HCT116 (cell line): ENCODE results near the gene UBE2E2. TPM values are rescaled to one million over a fixed set of nuclear protein-coding genes. Genes with fewer than 3 reads are reported as not detected.

Experiments
- ATAC-seq: fragments of 200-7000 bp; cut with Tn5 transposase; 2 replicates; pipeline ENCODE4 v1.9.1; 2020; ENCODE audit warnings: mild to moderate bottlenecking, moderate library complexity
- BruUV-seq: library from RNA; stranded (reverse); fragments of 400-500 nt; replicated peaks from 2 replicates; lab custom pipeline; 2021; lab: Mats Ljungman, UMichigan
- CTCF ChIA-PET: fragments of 300-600 bp; sonication (Branson Sonifier 250); formaldehyde crosslinking; loops from one replicate; lab custom pipeline; 2021; ENCODE audit warnings: antibody characterized with exemption; lab: Charles Lee
- POLR2A ChIA-PET: fragments of 300-600, 350-600 bp; sonication (Branson Sonifier 250); formaldehyde crosslinking; loops from one replicate; lab custom pipeline; 2021; ENCODE audit warnings: antibody characterized with exemption; lab: Charles Lee
- RAD21 ChIA-PET, 2 experiments: fragments of 300-600 bp; sonication (Branson Sonifier 250); formaldehyde crosslinking; loops; one replicate each; lab custom pipeline; 2023; ENCODE audit warnings: low total read pairs in 2 of 2; ENCODE audit not compliant: uncharacterized antibody in 2 of 2, unreplicated experiment in 2 of 2, low non-redundant PET in 1 of 2; lab: Charles Lee
- DNase-seq: peaks from one replicate; pipeline ENCODE4 v3.0.0-alpha.2; 2010; ENCODE audit warnings: low read depth, low spot score
- H2AFZ ChIP-seq: fragments of 200-600 bp; shearing (Covaris generic), sonication (generic); 2 replicates; pipeline ENCODE4 v1.6.1; 2017; ENCODE audit warnings: low read depth, mixed run types, mixed read lengths, antibody characterized with exemption, low read length; ENCODE audit not compliant: poor library complexity, severe bottlenecking
- H3K27ac ChIP-seq: 2 replicates; pipeline ENCODE4 v1.5.1; 2012; ENCODE audit warnings: low read depth, low read length
- H3K27me3 ChIP-seq: fragments of 200-600 bp; sonication (generic); 2 replicates; pipeline ENCODE4 v1.6.1; 2016; ENCODE audit warnings: mixed run types, low read length, mixed read lengths; ENCODE audit not compliant: insufficient read depth
- H3K36me3 ChIP-seq, 2 experiments: fragments of 200-500 bp in 1 of 2; fragments of 200-600 bp in 1 of 2; sonication (Bioruptor generic) in 1 of 2; sonication (generic) in 1 of 2; 2 replicates each; pipeline versions ENCODE4 v1.5.1 to v1.6.1; 2014 to 2016; ENCODE audit warnings: low read length in 2 of 2, inconsistent platforms in 1 of 2, mixed read lengths in 1 of 2, mixed run types in 1 of 2; ENCODE audit not compliant: insufficient read depth in 2 of 2, control insufficient read depth in 1 of 2
- H3K4me1 ChIP-seq, 2 experiments: fragments of 200-600 bp in 1 of 2; sonication (generic) in 1 of 2; 2 replicates each; pipeline versions ENCODE4 v1.5.1 to v1.6.1; 2012 to 2017; ENCODE audit warnings: low read length in 2 of 2, inconsistent platforms in 1 of 2, mild to moderate bottlenecking in 1 of 2, mixed read lengths in 1 of 2, mixed run types in 1 of 2, moderate library complexity in 1 of 2; ENCODE audit not compliant: insufficient read depth in 2 of 2, control insufficient read depth in 1 of 2
- H3K4me2 ChIP-seq: fragments of 200-600 bp; sonication (generic); 2 replicates; pipeline ENCODE4 v1.6.1; 2017; ENCODE audit warnings: mixed run types, low read length, mixed read lengths
- H3K4me3 ChIP-seq, 2 experiments: fragments of 200-600 bp in 1 of 2; sonication (generic) in 1 of 2; replicated peaks in 1 of 2; 2 replicates each; pipeline ENCODE4 v1.5.1; 2011 to 2016; ENCODE audit warnings: low read length in 2 of 2, control low read depth in 1 of 2, low read depth in 1 of 2, mild to moderate bottlenecking in 1 of 2, mixed read lengths in 1 of 2, mixed run types in 1 of 2
- H3K79me2 ChIP-seq: fragments of 200-600 bp; sonication (generic); 2 replicates; pipeline ENCODE4 v1.6.1; 2017; ENCODE audit warnings: mild to moderate bottlenecking, mixed run types, low read length, moderate library complexity, mixed read lengths; ENCODE audit not compliant: insufficient read depth
- H3K9ac ChIP-seq: fragments of 200-600 bp; sonication (generic); 2 replicates; pipeline ENCODE4 v1.6.1; 2016; ENCODE audit warnings: low read length, mixed read lengths
- H3K9me2 ChIP-seq: fragments of 200-600 bp; sonication (generic), shearing (Covaris generic); 2 replicates; pipeline ENCODE4 v1.6.1; 2017; ENCODE audit warnings: mixed run types, mild to moderate bottlenecking, moderate library complexity; ENCODE audit not compliant: insufficient read depth
- H3K9me3 ChIP-seq, 2 experiments: fragments of 200-500 bp in 1 of 2; fragments of 200-600 bp in 1 of 2; sonication (Bioruptor generic) in 1 of 2; sonication (generic) in 1 of 2; 2 replicates each; pipeline ENCODE4 v1.6.1; 2014 to 2017; ENCODE audit warnings: low read length in 2 of 2, mixed read lengths in 2 of 2, inconsistent platforms in 1 of 2, low read depth in 1 of 2, mild to moderate bottlenecking in 1 of 2, mixed run types in 1 of 2, moderate library complexity in 1 of 2; ENCODE audit not compliant: control insufficient read depth in 1 of 2, insufficient read depth in 1 of 2
- H4K20me1 ChIP-seq: fragments of 200-600 bp; sonication (generic), shearing (Covaris generic); 2 replicates; pipeline ENCODE4 v1.6.1; 2017; ENCODE audit warnings: mixed run types, mild to moderate bottlenecking, moderate library complexity; ENCODE audit not compliant: insufficient read depth
- CTCF ChIP-seq, 3 experiments: fragments of 200-600 bp in 1 of 3; sonication (generic) in 1 of 3; IDR thresholded peaks in 2 of 3; conservative IDR thresholded peaks in 1 of 3; 2 replicates each; pipeline ENCODE4 v1.5.1; 2012 to 2017; ENCODE audit warnings: low read depth in 2 of 3, low read length in 2 of 3, antibody characterized with exemption in 1 of 3, borderline replicate concordance in 1 of 3, control low read depth in 1 of 3, mild to moderate bottlenecking in 1 of 3, mixed read lengths in 1 of 3, mixed run types in 1 of 3, moderate library complexity in 1 of 3; ENCODE audit not compliant: insufficient read depth in 1 of 3
- EGR1 ChIP-seq: IDR thresholded peaks from 2 replicates; pipeline ENCODE4 v1.6.1; 2012; ENCODE audit warnings: low read depth
- EZH2 ChIP-seq: fragments of 200-600 bp; sonication (generic); IDR thresholded peaks from 2 replicates; pipeline ENCODE4 v1.6.1; 2017; ENCODE audit warnings: antibody characterized with exemption, mixed run types
- intact Hi-C: fragments of 100-400 bp; cut with micrococcal nuclease; formaldehyde crosslinking; loops from 2 replicates; pipeline ENCODE4 v1.10.0; 2022
- total RNA-seq: library from RNA; stranded (reverse); gene quantifications from one replicate; pipeline ENCODE4 v1.2.1, GENCODE V29; 2021; ENCODE audit not compliant: unreplicated experiment
- TF ChIP-seq, protein P1 (sequence below): IDR thresholded peaks from 2 replicates; pipeline ENCODE4 v1.6.1; 2012; ENCODE audit warnings: low read depth

Gene UBE2E2
- total RNA-seq, 1 experiment from 2014 or later, result 21.4 TPM

DNA sequence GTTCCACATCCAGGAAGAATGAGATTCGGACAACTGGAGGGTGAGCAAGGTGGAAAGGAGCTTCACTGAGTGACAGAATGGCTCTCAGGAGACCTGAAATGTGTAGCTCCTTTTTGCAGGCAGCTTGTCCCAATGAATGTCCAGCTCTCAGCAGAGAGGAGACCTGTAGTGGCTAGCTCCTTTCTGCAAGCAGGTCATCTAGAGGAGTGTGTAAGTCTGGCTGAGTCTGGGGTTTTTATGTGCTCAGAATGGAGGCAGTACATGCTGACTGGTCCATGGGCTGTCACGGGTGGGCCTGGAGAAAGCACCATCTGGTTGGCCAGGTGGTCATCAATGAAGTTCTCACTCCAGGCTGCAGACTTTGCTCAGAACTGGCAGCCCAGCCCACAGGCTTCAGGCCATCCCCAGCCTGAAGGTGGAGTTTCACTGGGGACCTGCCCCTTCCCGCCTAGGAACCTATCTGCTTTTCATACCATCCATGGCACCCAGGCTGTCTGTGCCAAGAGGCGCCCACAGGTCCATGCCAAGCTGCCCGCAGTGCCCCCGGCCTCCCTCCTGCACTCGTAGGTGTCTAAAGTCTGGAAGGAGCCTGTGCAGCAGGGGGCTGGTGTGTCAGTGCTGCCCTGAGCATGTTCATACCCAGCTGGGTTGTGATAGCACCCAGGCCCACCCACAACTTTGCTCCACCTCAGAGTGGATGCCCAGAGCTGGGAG lies 276.6 kb downstream of the UBE2E2 start:
- CTCF ChIA-PET, result no interaction called here
- no peak for ATAC-seq

More for the DNA sequence above, 276.6 kb downstream of the UBE2E2 start:
- Histone ChIP-seq H3K9me3 (no peaks in the 10 kb centered on the region), H3K36me3 (no peaks in the 10 kb centered on the region), H2AFZ (no peak overlapping the region), H3K79me2 (no peaks in the 10 kb centered on the region), H3K27ac (no peak overlapping the region), H4K20me1 (no peaks in the 10 kb centered on the region), H3K9me2 (no peaks in the 10 kb centered on the region), H3K4me2 (no peak overlapping the region), H3K9ac (no peak overlapping the region), H3K4me1 (peaks cover 0 to 6% of the 10 kb centered on the region in 2 experiments; a peak in 1 of 4 replicates), H3K4me3 (no peak overlapping the region), H3K27me3 (no peaks in the 10 kb centered on the region)
- ChIA-PET RAD21 (no interaction called here), POLR2A (no interaction called here)
- intact Hi-C loops, result no loop called here
- DNase-seq, result no peak
- no peak for TF ChIP-seq CTCF (IDR thresholded peaks at IDR 0.05 in 2 of 3, conservative IDR thresholded peaks at IDR 0.05 in 1 of 3; ENCODE audit: borderline replicate concordance in 1 of 3, insufficient read depth in 1 of 3, low read depth in 2 of 3, low read length in 2 of 3)
- TF ChIP-seq, protein P1, sequence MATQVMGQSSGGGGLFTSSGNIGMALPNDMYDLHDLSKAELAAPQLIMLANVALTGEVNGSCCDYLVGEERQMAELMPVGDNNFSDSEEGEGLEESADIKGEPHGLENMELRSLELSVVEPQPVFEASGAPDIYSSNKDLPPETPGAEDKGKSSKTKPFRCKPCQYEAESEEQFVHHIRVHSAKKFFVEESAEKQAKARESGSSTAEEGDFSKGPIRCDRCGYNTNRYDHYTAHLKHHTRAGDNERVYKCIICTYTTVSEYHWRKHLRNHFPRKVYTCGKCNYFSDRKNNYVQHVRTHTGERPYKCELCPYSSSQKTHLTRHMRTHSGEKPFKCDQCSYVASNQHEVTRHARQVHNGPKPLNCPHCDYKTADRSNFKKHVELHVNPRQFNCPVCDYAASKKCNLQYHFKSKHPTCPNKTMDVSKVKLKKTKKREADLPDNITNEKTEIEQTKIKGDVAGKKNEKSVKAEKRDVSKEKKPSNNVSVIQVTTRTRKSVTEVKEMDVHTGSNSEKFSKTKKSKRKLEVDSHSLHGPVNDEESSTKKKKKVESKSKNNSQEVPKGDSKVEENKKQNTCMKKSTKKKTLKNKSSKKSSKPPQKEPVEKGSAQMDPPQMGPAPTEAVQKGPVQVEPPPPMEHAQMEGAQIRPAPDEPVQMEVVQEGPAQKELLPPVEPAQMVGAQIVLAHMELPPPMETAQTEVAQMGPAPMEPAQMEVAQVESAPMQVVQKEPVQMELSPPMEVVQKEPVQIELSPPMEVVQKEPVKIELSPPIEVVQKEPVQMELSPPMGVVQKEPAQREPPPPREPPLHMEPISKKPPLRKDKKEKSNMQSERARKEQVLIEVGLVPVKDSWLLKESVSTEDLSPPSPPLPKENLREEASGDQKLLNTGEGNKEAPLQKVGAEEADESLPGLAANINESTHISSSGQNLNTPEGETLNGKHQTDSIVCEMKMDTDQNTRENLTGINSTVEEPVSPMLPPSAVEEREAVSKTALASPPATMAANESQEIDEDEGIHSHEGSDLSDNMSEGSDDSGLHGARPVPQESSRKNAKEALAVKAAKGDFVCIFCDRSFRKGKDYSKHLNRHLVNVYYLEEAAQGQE, result no peak
- TF ChIP-seq EZH2, result no peak
- no peak for TF ChIP-seq EGR1
- no TSS peak for BruUV-seq
